Loucy (cell line): ENCODE results near the gene TUBB3.

ENCODE experiments used
- H2AFZ ChIP-seq: fragments of 200-600 bp; sonication (generic); 2 replicates; pipeline ENCODE4 v1.6.0; 2016; ENCODE audit warnings: antibody characterized with exemption, mild to moderate bottlenecking, low read length, moderate library complexity
- H3F3A ChIP-seq: fragments of 200-600 bp; 2 replicates; pipeline ENCODE4 v1.6.0; 2016; ENCODE audit warnings: antibody characterized with exemption, low read depth, mild to moderate bottlenecking
- H3K27me3 ChIP-seq: fragments of 200-600 bp; sonication (generic); 2 replicates; pipeline ENCODE4 v1.6.1; 2014; ENCODE audit warnings: low read length, mild to moderate bottlenecking; ENCODE audit not compliant: insufficient read depth, poor library complexity, severe bottlenecking
- H3K36me3 ChIP-seq: fragments of 200-600 bp; sonication (generic); 2 replicates; pipeline ENCODE4 v1.6.1; 2016; ENCODE audit warnings: low read length; ENCODE audit not compliant: insufficient read depth
- H3K4me1 ChIP-seq: fragments of 200-600 bp; sonication (generic); 2 replicates; pipeline ENCODE4 v1.5.1; 2014; ENCODE audit warnings: low read length, mild to moderate bottlenecking; ENCODE audit not compliant: insufficient read depth, poor library complexity, severe bottlenecking
- H3K4me2 ChIP-seq: fragments of 200-600 bp; sonication (generic); 2 replicates; pipeline ENCODE4 v1.6.0; 2014; ENCODE audit warnings: antibody characterized with exemption, low read length, low read depth, mild to moderate bottlenecking; ENCODE audit not compliant: poor library complexity, severe bottlenecking
- H3K4me3 ChIP-seq: fragments of 200-600 bp; sonication (generic); 2 replicates; pipeline ENCODE4 v1.5.1; 2014; ENCODE audit warnings: low read length, mild to moderate bottlenecking, mixed read lengths; ENCODE audit not compliant: poor library complexity, severe bottlenecking
- H3K79me2 ChIP-seq: fragments of 200-600 bp; sonication (generic); 2 replicates; pipeline ENCODE4 v1.6.1; 2014; ENCODE audit warnings: low read length; ENCODE audit not compliant: insufficient read depth
- H3K9ac ChIP-seq: fragments of 200-600 bp; sonication (generic); 2 replicates; pipeline ENCODE4 v1.6.0; 2014; ENCODE audit warnings: mild to moderate bottlenecking, low read depth, low read length, moderate library complexity; ENCODE audit not compliant: poor library complexity, severe bottlenecking
- H3K9me2 ChIP-seq: fragments of 200-600 bp; sonication (generic); replicated peaks from 2 replicates; pipeline ENCODE4 v1.6.1; 2016; ENCODE audit warnings: low read depth, low read length, mixed read lengths
- H3K9me3 ChIP-seq: fragments of 200-600 bp; sonication (generic); 2 replicates; pipeline ENCODE4 v1.6.1; 2014; ENCODE audit warnings: mild to moderate bottlenecking, antibody characterized with exemption, low read length, low read depth; ENCODE audit not compliant: insufficient read depth
- H4K20me1 ChIP-seq: fragments of 200-600 bp; sonication (generic); 2 replicates; pipeline ENCODE4 v1.6.0; 2014; ENCODE audit warnings: antibody characterized with exemption, low read length, mild to moderate bottlenecking; ENCODE audit not compliant: insufficient read depth, poor library complexity, severe bottlenecking
- CTCF ChIP-seq: fragments of 200-600 bp; sonication (generic); conservative IDR thresholded peaks from 2 replicates; pipeline ENCODE4 v1.5.1; 2014; ENCODE audit warnings: mild to moderate bottlenecking, antibody characterized with exemption, low read length
- EZH2phosphoT487 ChIP-seq: fragments of 200-600 bp; IDR thresholded peaks from 2 replicates; pipeline ENCODE4 v1.6.1; 2018; ENCODE audit warnings: antibody characterized with exemption, mild to moderate bottlenecking, moderate library complexity, borderline replicate concordance

The TUBB3 gene

DNA sequence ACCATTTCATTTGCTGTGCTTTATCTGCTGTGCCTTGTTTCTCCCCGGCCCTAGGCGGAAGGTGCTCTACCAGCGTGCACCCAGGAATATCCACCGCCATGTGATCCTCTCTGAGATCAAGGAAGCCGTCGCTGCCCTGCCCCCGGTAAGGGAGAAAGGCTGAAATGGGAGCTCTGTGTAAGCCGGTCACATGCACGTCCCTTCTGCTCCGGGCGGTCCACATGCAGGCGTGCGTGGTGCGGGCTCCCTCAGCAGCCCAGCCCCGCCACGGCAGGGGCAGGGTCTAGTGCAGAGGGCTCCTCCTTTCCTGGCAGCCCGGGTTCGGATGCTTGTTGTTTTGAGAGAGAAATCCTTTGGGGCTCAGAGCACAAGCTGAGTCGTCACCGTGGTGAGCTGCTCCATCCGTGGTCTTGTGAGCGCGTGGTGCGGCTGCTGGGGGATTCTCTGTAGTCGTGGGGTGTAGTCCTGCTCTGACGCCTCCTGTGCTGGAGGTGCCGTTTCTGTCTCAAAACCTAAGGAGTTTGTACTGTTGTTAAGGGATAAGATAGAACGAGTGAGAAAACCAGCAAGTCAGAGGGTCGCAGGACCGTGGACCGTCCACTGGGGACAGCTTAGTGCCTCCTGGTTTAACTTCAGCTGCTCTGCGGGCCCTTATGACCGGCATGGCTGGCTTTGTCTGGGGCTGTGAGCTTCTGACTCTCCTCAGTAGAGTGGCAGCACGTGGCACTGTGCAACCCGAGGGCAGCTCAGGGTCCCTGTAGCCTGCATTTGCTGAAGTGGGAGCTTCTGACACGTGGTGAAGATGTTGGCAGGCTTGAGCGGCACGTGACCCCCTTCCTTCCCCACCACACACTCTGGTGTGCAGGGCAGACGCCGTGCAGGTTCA, 16.8 kb upstream of the TUBB3 start:
- Histone ChIP-seq H4K20me1 (no peaks in the 10 kb centered on the region), H3K4me1 (no peaks in the 10 kb centered on the region), H3F3A (no peaks in the 10 kb centered on the region), H3K27me3 (no peaks in the 10 kb centered on the region), H3K36me3 (no peaks in the 10 kb centered on the region), H3K4me2 (no peak overlapping the region), H3K9me2 (no peaks in the 10 kb centered on the region), H3K79me2 (no peaks in the 10 kb centered on the region), H3K9me3 (no peaks in the 10 kb centered on the region), H2AFZ (no peak overlapping the region), H3K9ac (no peak overlapping the region), H3K4me3 (no peak overlapping the region)
- no peak for TF ChIP-seq EZH2phosphoT487
- no peak for TF ChIP-seq CTCF

DNA sequence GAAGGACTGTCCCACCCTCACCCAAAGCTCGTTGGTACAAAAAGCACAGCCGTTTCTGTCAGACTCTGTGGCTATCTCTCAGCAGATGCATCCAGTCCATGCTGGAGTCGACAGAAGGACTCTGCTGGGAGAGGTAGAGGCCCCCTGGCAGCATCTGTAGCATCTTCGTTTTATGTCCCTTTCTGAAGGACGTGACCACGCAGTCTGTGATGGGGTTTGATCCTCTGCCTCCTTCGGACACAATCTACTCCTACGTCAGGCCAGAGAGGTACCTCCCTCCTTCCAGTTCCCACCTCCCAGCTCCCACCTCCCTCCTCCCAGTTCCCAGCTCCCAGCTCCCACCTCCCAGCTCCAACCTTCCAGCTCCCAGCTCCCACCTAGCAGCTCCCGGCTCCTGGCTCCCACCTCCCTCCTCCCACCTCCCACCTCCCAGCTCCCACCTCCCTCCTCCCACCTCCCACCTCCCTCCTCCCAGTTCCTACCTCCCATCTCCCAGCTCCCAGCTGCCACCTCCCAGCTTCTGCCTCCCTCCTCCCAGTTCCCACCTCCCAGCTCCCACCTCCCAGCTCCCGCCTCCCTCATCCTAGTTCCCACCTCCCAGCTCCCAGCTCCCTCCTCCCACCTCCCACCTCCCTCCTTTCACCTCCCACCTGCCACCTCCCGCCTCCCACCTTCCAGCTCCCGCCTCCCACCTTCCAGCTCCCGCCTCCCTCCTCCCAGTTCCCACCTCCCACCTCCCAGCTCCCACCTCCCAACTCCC, 15.9 kb upstream of the TUBB3 start:
- H3K4me1 ChIP-seq, result no peaks in the 10 kb centered on the region
- H3K79me2 ChIP-seq, result no peaks in the 10 kb centered on the region
- no peak overlapping the region for H3K4me2 ChIP-seq
- H3F3A ChIP-seq, result no peaks in the 10 kb centered on the region
- H3K9me2 ChIP-seq, result no peaks in the 10 kb centered on the region
- no peak overlapping the region for H2AFZ ChIP-seq
- H3K9me3 ChIP-seq, result no peaks in the 10 kb centered on the region
- no peak overlapping the region for H3K4me3 ChIP-seq
- H3K27me3 ChIP-seq, result no peaks in the 10 kb centered on the region
- TF ChIP-seq EZH2phosphoT487, result no peak
- no peak for TF ChIP-seq CTCF
- no peaks in the 10 kb centered on the region for H3K36me3 ChIP-seq
- no peak overlapping the region for H3K9ac ChIP-seq
- H4K20me1 ChIP-seq, result no peaks in the 10 kb centered on the region

- no peaks in the 10 kb centered on the region for H3K9me2 ChIP-seq
- H3K9ac ChIP-seq, result no peak overlapping the region
- no peak overlapping the region for H3K4me2 ChIP-seq
- H2AFZ ChIP-seq, result no peak overlapping the region
- no peaks in the 10 kb centered on the region for H4K20me1 ChIP-seq
- H3F3A ChIP-seq, result no peaks in the 10 kb centered on the region
- H3K36me3 ChIP-seq, result no peaks in the 10 kb centered on the region
- TF ChIP-seq EZH2phosphoT487 (no peak), CTCF (no peak)
- H3K27me3 ChIP-seq, result no peaks in the 10 kb centered on the region
- H3K4me3 ChIP-seq, result no peak overlapping the region
- no peaks in the 10 kb centered on the region for H3K4me1 ChIP-seq
- H3K79me2 ChIP-seq, result no peaks in the 10 kb centered on the region
- H3K9me3 ChIP-seq, result no peaks in the 10 kb centered on the region
These were observed 14.9 kb upstream of the TUBB3 start for GRCh38 chr16:89908236-89908635.
